Chondrocyte (in vitro differentiated cells): Measurements from ENCODE around the gene PLXNC1. TPM values are rescaled to one million over a fixed set of nuclear protein-coding genes. Genes with fewer than 3 reads are reported as not detected.
A peak's percentile ranks its signal among the peaks of the same experiment; 100 is the strongest.

ENCODE experiments used
- DNase-seq: peaks from one replicate; pipeline ENCODE4 v3.0.0; 2021; ENCODE audit warnings: mixed read lengths, low spot score
- H3K27ac Mint-ChIP-seq: one replicate; pipeline ENCODE4 v1.8.0; 2021; ENCODE audit warnings: mild to moderate bottlenecking, moderate library complexity, mixed read lengths; ENCODE audit not compliant: unreplicated experiment
- H3K27me3 Mint-ChIP-seq: 2 replicates; pipeline ENCODE4 v1.8.0; 2021; ENCODE audit warnings: low read depth, mixed read lengths
- H3K36me3 Mint-ChIP-seq: 2 replicates; pipeline ENCODE4 v1.8.0; 2021; ENCODE audit warnings: low read depth, mixed read lengths
- H3K4me1 Mint-ChIP-seq: 2 replicates; pipeline ENCODE4 v1.8.0; 2021; ENCODE audit warnings: low read depth, mild to moderate bottlenecking, mixed read lengths
- H3K4me3 Mint-ChIP-seq: one replicate; pipeline ENCODE4 v1.8.0; 2021; ENCODE audit warnings: mild to moderate bottlenecking, moderate library complexity, mixed read lengths; ENCODE audit not compliant: unreplicated experiment
- H3K9me3 Mint-ChIP-seq: 2 replicates; pipeline ENCODE4 v1.8.0; 2021; ENCODE audit warnings: low read depth, mixed read lengths
- CTCF ChIP-seq: fragments of 200-600 bp; sonication (generic); IDR thresholded peaks from 2 replicates; pipeline ENCODE4 v1.5.0; 2021; ENCODE audit warnings: antibody characterized with exemption, mild to moderate bottlenecking, moderate library complexity
- total RNA-seq: library from RNA; stranded (reverse); gene quantifications from 3 replicates; pipeline ENCODE4 v1.2.1, GENCODE V29; 2021

PLXNC1 gene
- total RNA-seq, 1 donor from 2014 or later, result 0.67 TPM

- H3K4me1 Mint-ChIP-seq, result peaks cover 7% of the 10 kb centered on the region
- no peak for TF ChIP-seq CTCF
- no peaks in the 10 kb centered on the region for H3K36me3 Mint-ChIP-seq
- DNase-seq, result no peak
- peaks cover 44% of the 10 kb centered on the region for H3K27me3 Mint-ChIP-seq
- H3K27ac Mint-ChIP-seq, result no peak overlapping the region
- peak overlapping the region; percentile 41 for H3K4me3 Mint-ChIP-seq
- no peaks in the 10 kb centered on the region for H3K9me3 Mint-ChIP-seq
Measured at GRCh38 chr12:94150240-94151121, 2.1 kb downstream of the PLXNC1 start.

- Mint-ChIP-seq H3K27ac (no peak overlapping the region), H3K4me3 (no peak overlapping the region), H3K27me3 (peaks cover 49% of the 10 kb centered on the region)
Measured at GRCh38 chr12:94151582-94151981, 3.2 kb downstream of the PLXNC1 start.

GRCh38 chr12:94152292-94153078 lies 4.1 kb downstream of the PLXNC1 start:
- no peak for DNase-seq
- no peak overlapping the region for H3K27ac Mint-ChIP-seq
- TF ChIP-seq CTCF, result no peak
- no peaks in the 10 kb centered on the region for H3K36me3 Mint-ChIP-seq
- H3K27me3 Mint-ChIP-seq, result peaks cover 46% of the 10 kb centered on the region
- peaks cover 7% of the 10 kb centered on the region for H3K4me1 Mint-ChIP-seq
- H3K9me3 Mint-ChIP-seq, result no peaks in the 10 kb centered on the region
- no peak overlapping the region for H3K4me3 Mint-ChIP-seq

More at GRCh38 chr12:94151582-94151981, 3.2 kb downstream of the PLXNC1 start:
- H3K36me3 Mint-ChIP-seq, result no peaks in the 10 kb centered on the region
- TF ChIP-seq CTCF, result no peak
- H3K9me3 Mint-ChIP-seq, result no peaks in the 10 kb centered on the region
- H3K4me1 Mint-ChIP-seq, result peaks cover 7% of the 10 kb centered on the region
- no peak for DNase-seq

GRCh38 chr12:94157181-94157580 lies 8.8 kb downstream of the PLXNC1 start:
- H3K36me3 Mint-ChIP-seq, result no peaks in the 10 kb centered on the region

More at GRCh38 chr12:94157181-94157580, 8.8 kb downstream of the PLXNC1 start:
- H3K27ac Mint-ChIP-seq, result no peak overlapping the region
- no peak for TF ChIP-seq CTCF
- peaks cover 24% of the 10 kb centered on the region for H3K27me3 Mint-ChIP-seq
- DNase-seq, result no peak
- H3K4me1 Mint-ChIP-seq, result peaks cover 7% of the 10 kb centered on the region
- H3K9me3 Mint-ChIP-seq, result no peaks in the 10 kb centered on the region
- H3K4me3 Mint-ChIP-seq, result no peak overlapping the region
